ENCODE measurements around the gene MEAF6.

MEAF6 gene

DNA sequence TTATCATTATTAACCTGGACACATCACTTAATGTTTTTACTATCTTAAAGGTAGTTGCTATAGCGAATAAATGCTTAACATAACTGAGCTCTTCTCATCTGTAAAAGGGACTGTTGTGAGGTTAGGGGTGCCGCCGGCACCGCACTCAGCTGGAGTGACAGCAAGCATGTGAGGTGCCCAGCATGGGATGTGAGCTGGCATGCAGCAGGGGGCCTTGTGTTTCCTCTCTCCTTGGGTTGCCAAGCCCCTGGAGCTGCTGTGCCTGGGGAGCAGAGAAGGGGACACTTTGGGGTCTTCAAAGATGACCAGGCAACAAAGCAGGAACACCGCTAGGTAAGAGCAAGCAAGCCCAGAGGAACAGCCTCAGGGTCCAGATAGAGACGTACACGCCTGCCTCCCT, 42.3 kb downstream of the MEAF6 start:
- no peak for TF ChIP-seq CTCF (IDR thresholded peaks at IDR 0.05; ENCODE audit: insufficient read depth, low read depth, low read length, missing control alignments)
- H3K4me3 ChIP-seq (ENCODE audit: low read depth, low read length): no peak overlapping the region
- DNase-seq (ENCODE audit: low read depth): no peak

DNA sequence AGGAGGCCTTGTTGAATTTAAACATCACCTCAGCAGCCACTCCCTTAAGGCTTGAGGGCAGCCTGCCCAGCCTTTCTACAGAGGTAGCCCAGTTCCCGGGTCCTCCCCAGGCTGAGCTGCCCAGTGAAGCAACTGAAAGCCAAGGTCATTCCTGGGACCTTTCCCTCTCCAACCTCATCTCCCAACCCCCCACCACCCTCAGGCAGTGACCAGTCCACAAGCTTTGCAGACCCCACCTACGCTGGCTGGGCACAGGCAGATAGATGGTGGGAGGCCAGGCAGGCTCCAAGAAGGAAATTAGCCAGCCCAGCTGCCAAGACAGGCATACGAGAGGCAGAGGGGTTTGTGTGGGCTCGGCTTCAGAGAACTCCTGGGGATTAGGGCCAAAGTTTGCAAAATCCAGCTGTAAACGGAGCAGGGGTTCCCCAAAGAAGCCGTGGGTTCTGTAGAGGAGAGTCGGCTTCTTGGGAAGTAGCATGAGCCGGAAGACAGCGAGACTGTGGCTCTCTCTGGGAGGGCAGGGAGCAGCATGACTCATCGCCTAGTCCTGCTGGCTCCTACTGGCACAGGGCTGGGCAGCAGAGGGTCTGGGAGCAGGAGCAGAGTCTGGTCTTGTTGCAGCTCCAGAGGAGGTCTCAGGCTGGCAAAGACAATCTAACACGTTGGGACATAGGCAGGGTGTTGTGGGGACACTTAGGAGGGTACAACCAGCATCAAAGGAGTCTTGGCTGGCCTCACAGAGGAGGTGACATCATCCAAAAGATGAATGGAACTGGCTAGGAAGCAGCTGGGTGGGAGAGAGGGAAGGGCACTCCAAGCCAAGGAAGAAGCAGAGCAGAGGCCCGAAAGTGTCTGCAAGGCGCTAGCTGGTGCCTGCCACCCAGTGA, 43.0 kb downstream of the MEAF6 start:
- no peak for TF ChIP-seq CTCF (IDR thresholded peaks at IDR 0.05; ENCODE audit: insufficient read depth, low read depth, low read length, missing control alignments)
- DNase-seq (ENCODE audit: low read depth): no peak
- H3K4me3 ChIP-seq (ENCODE audit: low read depth, low read length): no peak overlapping the region

- no peak for DNase-seq (ENCODE audit: low read depth)
- no peak overlapping the region for H3K4me3 ChIP-seq (ENCODE audit: low read depth, low read length)
- no peak for TF ChIP-seq CTCF (IDR thresholded peaks at IDR 0.05; ENCODE audit: insufficient read depth, low read depth, low read length, missing control alignments)
These were observed 45.2 kb downstream of the MEAF6 start for GRCh38 chr1:37469386-37469785.

DNA sequence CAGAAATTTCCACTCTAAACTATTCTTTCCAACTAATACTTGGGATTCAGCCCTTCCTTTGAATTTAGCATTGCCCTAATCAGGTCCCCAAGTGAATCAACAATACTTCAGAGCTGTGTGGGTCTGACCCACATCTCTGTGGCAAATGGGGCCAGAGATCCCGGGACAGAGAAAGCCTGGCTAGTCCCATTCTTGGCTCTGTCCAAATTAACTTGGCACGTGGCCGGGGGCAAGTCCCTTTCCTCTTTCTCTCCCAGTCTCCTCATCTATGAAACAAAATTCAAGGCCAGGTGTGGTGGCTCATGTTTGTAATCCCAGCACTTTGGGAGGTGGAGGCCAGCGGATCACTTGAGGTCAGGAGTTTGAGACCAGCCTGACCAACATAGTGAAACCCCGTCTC, 46.5 kb downstream of the MEAF6 start:
- no peak for TF ChIP-seq CTCF (IDR thresholded peaks at IDR 0.05; ENCODE audit: insufficient read depth, low read depth, low read length, missing control alignments)
- no peak overlapping the region for H3K4me3 ChIP-seq (ENCODE audit: low read depth, low read length)
- no peak for DNase-seq (ENCODE audit: low read depth)

DNA sequence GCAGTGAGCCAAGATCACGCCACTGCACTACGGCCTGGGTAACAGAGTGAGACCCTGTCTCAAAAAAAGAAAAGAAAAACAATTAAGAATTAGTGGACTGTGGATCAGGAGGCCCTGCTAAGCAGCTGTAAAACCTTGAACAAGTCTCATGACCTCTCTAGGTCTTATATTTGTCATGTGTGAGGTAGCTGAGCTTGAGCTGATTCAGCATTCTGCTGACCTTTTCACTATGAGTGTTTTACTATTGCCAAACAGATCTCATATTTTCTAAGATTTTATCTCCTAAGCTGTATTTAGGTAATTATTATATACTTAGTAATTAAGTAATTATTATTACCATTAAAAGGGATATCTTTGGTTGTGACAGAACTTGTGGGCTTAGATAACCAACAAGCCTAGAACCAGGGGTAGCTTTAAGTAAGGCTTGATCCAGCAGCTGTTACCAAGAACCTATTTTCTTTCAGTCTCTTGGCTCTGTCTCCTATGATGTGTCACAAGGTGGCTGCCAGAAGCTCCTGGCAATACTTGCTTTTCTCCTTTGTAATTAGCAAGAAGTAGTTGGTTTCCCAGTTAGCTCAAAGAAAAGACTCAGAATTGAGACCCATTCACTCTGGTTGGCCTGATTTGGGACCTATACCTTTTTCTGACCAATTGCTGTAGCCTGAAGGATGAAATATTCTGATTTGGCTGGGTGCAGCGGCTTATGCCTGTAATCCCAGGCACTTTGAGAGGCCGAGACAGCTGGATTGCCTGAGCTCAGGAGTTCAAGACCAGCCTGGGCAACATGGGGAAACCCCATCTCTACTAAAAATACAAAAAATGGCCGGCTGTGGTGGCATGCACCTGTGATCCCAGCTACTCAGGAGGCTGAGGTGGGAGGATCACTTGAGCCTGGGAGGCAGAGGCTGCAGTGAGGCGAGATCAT, 48.7 kb downstream of the MEAF6 start:
- DNase-seq (ENCODE audit: low read depth): no peak
- TF ChIP-seq CTCF (IDR thresholded peaks at IDR 0.05; ENCODE audit: insufficient read depth, low read depth, low read length, missing control alignments): no peak
- H3K4me3 ChIP-seq (ENCODE audit: low read depth, low read length): no peak overlapping the region

DNA sequence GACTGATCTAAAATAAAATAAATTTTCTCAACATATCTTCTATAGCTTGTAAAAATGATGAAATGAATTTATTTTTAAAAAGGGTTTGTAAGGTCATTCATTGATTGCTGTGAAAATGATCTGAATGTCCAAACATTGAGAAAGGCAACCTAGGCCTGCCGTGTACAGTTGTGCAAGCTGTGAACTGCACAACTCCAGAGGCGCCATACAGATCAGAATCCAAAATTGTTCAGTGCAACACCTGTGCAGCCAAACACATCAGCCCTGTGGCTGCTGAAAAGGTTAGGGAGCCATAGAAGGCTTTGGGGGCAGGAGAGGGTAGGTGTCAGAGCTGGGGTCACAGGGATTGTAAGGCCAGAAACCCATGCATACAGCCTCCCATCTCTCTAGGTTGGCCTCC, 50.1 kb downstream of the MEAF6 start:
- no peak for TF ChIP-seq CTCF (IDR thresholded peaks at IDR 0.05; ENCODE audit: insufficient read depth, low read depth, low read length, missing control alignments)
- DNase-seq (ENCODE audit: low read depth): no peak
- H3K4me3 ChIP-seq (ENCODE audit: low read depth, low read length): no peak overlapping the region

All from GM12865 (cell line).